ENCODE results near the gene TMEM178B. TPM values are rescaled to one million over a fixed set of nuclear protein-coding genes. Genes with fewer than 3 reads are reported as not detected.

The TMEM178B gene
- polyA plus RNA-seq, 1 donor (not counting 4 experiments of a cell fraction or from before 2014, with no cell fraction given): not detected

GRCh38 chr7:141244435-141244834 is 170.6 kb downstream of the TMEM178B start:
- no peak for TF ChIP-seq CTCF (optimal IDR thresholded peaks at IDR 0.05 in 1 of 3, IDR thresholded peaks at IDR 0.05 in 1 of 3, conservative IDR thresholded peaks at IDR 0.05 in 1 of 3; ENCODE audit: extremely low read depth in 1 of 3, insufficient read depth in 2 of 3, low read length in 3 of 3)
- no peak for TF ChIP-seq EZH2 (IDR thresholded peaks at IDR 0.05; ENCODE audit: low read length)
- FAIRE-seq: no peak
- no peaks in the 10 kb centered on the region for H3K4me1 ChIP-seq (ENCODE audit: control insufficient read depth, extremely low read depth, insufficient read depth, low read length)
- H4K20me1 ChIP-seq (ENCODE audit: control insufficient read depth, extremely low read depth, insufficient read depth, low read length): no peaks in the 10 kb centered on the region
- H2AFZ ChIP-seq (ENCODE audit: control insufficient read depth, low read length): no peak overlapping the region
- no peak overlapping the region for H3K4me2 ChIP-seq (ENCODE audit: control insufficient read depth, extremely low read depth, insufficient read depth, low read depth, low read length)
- H3K4me3 ChIP-seq (ENCODE audit: control insufficient read depth in 2 of 3, extremely low read depth in 1 of 3, insufficient read depth in 2 of 3, low read depth in 1 of 3, low read length in 3 of 3): no peak overlapping the region
- DNase-seq (ENCODE audit: low read depth, low spot score): no peak
- dilution Hi-C loops (cut with MboI; ENCODE audit: extremely low pct_ligation_motif_present, low sequenced_read_pairs): no loop called here
- no peaks in the 10 kb centered on the region for H3K9me1 ChIP-seq (ENCODE audit: control insufficient read depth, extremely low read depth, insufficient read depth, low read length)
- no peak overlapping the region for H3K9ac ChIP-seq (ENCODE audit: control insufficient read depth, extremely low read depth, insufficient read depth, low read length)
- no peaks in the 10 kb centered on the region for H3K79me2 ChIP-seq (ENCODE audit: control insufficient read depth, insufficient read depth, low read length)
- H3K9me3 ChIP-seq (ENCODE audit: control insufficient read depth, low read depth, low read length): no peaks in the 10 kb centered on the region
- H3K27ac ChIP-seq (ENCODE audit: control insufficient read depth, insufficient read depth, low read length): no peak overlapping the region
- H3K27me3 ChIP-seq (ENCODE audit: control insufficient read depth, extremely low read depth, insufficient read depth, low read length): no peaks in the 10 kb centered on the region
- no peaks in the 10 kb centered on the region for H3K36me3 ChIP-seq (ENCODE audit: control insufficient read depth in 2 of 2, extremely low read depth in 1 of 2, insufficient read depth in 2 of 2, low read length in 2 of 2)

DNA sequence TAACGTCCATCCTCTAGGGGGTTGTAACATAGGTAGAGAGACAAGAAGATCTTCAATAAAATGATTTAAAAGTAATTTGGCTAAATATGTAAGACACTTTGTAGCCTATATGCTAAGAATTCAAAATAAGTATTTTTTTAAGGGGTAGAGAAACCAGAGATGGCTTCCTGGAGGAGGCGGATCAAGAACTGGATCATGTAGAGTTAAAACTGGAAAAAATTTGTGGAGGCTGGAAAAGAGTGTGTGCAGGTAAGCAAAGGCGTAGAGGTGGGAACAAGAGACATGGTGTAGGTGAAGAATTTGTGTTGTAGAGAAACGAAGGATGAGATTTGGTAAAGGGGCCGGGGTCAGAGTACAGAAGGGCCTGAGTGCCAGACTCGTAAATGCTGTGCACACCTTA is 172.6 kb downstream of the TMEM178B start:
- Histone ChIP-seq H3K27me3 (ENCODE audit: control insufficient read depth, extremely low read depth, insufficient read depth, low read length) (no peaks in the 10 kb centered on the region), H3K4me2 (ENCODE audit: control insufficient read depth, extremely low read depth, insufficient read depth, low read depth, low read length) (no peak overlapping the region), H4K20me1 (ENCODE audit: control insufficient read depth, extremely low read depth, insufficient read depth, low read length) (no peaks in the 10 kb centered on the region), H3K79me2 (ENCODE audit: control insufficient read depth, insufficient read depth, low read length) (no peaks in the 10 kb centered on the region), H3K9ac (ENCODE audit: control insufficient read depth, extremely low read depth, insufficient read depth, low read length) (no peak overlapping the region), H3K4me1 (ENCODE audit: control insufficient read depth, extremely low read depth, insufficient read depth, low read length) (no peaks in the 10 kb centered on the region), H2AFZ (ENCODE audit: control insufficient read depth, low read length) (no peak overlapping the region), H3K36me3 (ENCODE audit: control insufficient read depth in 2 of 2, extremely low read depth in 1 of 2, insufficient read depth in 2 of 2, low read length in 2 of 2) (no peaks in the 10 kb centered on the region), H3K9me1 (ENCODE audit: control insufficient read depth, extremely low read depth, insufficient read depth, low read length) (no peaks in the 10 kb centered on the region), H3K4me3 (ENCODE audit: control insufficient read depth in 2 of 3, extremely low read depth in 1 of 3, insufficient read depth in 2 of 3, low read depth in 1 of 3, low read length in 3 of 3) (no peak overlapping the region), H3K27ac (ENCODE audit: control insufficient read depth, insufficient read depth, low read length) (no peak overlapping the region), H3K9me3 (ENCODE audit: control insufficient read depth, low read depth, low read length) (no peaks in the 10 kb centered on the region)
- DNase-seq (ENCODE audit: low read depth, low spot score) (no peak), FAIRE-seq (no peak)
- dilution Hi-C loops (cut with MboI; ENCODE audit: extremely low pct_ligation_motif_present, low sequenced_read_pairs): no loop called here
- TF ChIP-seq EZH2 (IDR thresholded peaks at IDR 0.05; ENCODE audit: low read length) (no peak), CTCF (optimal IDR thresholded peaks at IDR 0.05 in 1 of 3, IDR thresholded peaks at IDR 0.05 in 1 of 3, conservative IDR thresholded peaks at IDR 0.05 in 1 of 3; ENCODE audit: extremely low read depth in 1 of 3, insufficient read depth in 2 of 3, low read length in 3 of 3) (no peak)
